GM19025 (cell line): Measurements from ENCODE around the gene FGGY.

Source experiments
- ATAC-seq: cut with Tn5 transposase; IDR thresholded peaks from one replicate; pipeline ENCODE4 v1.9.1; 2021; ENCODE audit warnings: mild to moderate bottlenecking, low read depth, moderate library complexity; ENCODE audit not compliant: unreplicated experiment

FGGY gene

GRCh38 chr1:59738152-59738551 is 441.3 kb downstream of the FGGY start:
- ATAC-seq: no peak

- no peak for ATAC-seq
These were observed 441.7 kb downstream of the FGGY start for GRCh38 chr1:59738591-59739015.

GRCh38 chr1:59739111-59739510 is 442.2 kb downstream of the FGGY start:
- ATAC-seq: no peak

GRCh38 chr1:59742526-59742925 is 445.6 kb downstream of the FGGY start:
- no peak for ATAC-seq

GRCh38 chr1:59743324-59744091 is 446.6 kb downstream of the FGGY start:
- ATAC-seq: no peak

GRCh38 chr1:59747420-59748024 is 450.6 kb downstream of the FGGY start:
- no peak for ATAC-seq

GRCh38 chr1:59748123-59748522 is 451.2 kb downstream of the FGGY start:
- ATAC-seq: no peak

GRCh38 chr1:59750328-59751003 is 453.6 kb downstream of the FGGY start:
- no peak for ATAC-seq

- ATAC-seq: no peak
These were observed 454.1 kb downstream of the FGGY start for GRCh38 chr1:59751004-59751395.

- no peak for ATAC-seq
These were observed 454.9 kb downstream of the FGGY start for GRCh38 chr1:59751801-59752200.

- peak; percentile 77 for ATAC-seq
These were observed 455.9 kb downstream of the FGGY start for GRCh38 chr1:59752556-59753414.

GRCh38 chr1:59755069-59755685 is 458.3 kb downstream of the FGGY start:
- no peak for ATAC-seq

GRCh38 chr1:59757197-59757747 is 460.4 kb downstream of the FGGY start:
- no peak for ATAC-seq

- ATAC-seq: peak; percentile 84
These were observed 462.4 kb downstream of the FGGY start for GRCh38 chr1:59759156-59759925.

- ATAC-seq: no peak
These were observed 464.5 kb downstream of the FGGY start for GRCh38 chr1:59761443-59761842.

GRCh38 chr1:59763418-59763817 is 466.5 kb downstream of the FGGY start:
- ATAC-seq: no peak

- no peak for ATAC-seq
These were observed 468.3 kb downstream of the FGGY start for GRCh38 chr1:59765011-59765730.

GRCh38 chr1:59766227-59766855 is 469.4 kb downstream of the FGGY start:
- ATAC-seq: no peak
